HG02943 (cell line): ENCODE results near the gene RPL27A.
"Not testable (repeated sequence)": the region's sequence is repeated elsewhere in the genome, so short reads cannot be mapped to it uniquely, and the experiment has no call there.

Source experiments
- ATAC-seq: cut with Tn5 transposase; IDR thresholded peaks from one replicate; pipeline ENCODE4 v1.9.1; 2021; ENCODE audit warnings: mild to moderate bottlenecking, low read depth, moderate library complexity; ENCODE audit not compliant: unreplicated experiment

Gene RPL27A

GRCh38 chr11:8682303-8683114 is at the start of gene RPL27A, which contains the start of gene TRIM66:
Gene RPL27A, plus strand, starts transcription at chr11:8682792. Its CDS starts 22 bp downstream, at chr11:8682814.
Gene TRIM66, minus strand, starts transcription at chr11:8682665. Its CDS starts 10,391 bp downstream, at chr11:8672274.
- peak; percentile 93 for ATAC-seq

- ATAC-seq, result no peak
These were observed 48.1 kb upstream of the RPL27A start for GRCh38 chr11:8634498-8634897.

GRCh38 chr11:8636127-8636526 is 46.5 kb upstream of the RPL27A start:
- ATAC-seq, result no peak

GRCh38 chr11:8638300-8638699 is 44.3 kb upstream of the RPL27A start:
- ATAC-seq, result no peak

GRCh38 chr11:8639655-8640054 is 42.9 kb upstream of the RPL27A start:
- no peak for ATAC-seq

- no peak for ATAC-seq
These were observed 42.2 kb upstream of the RPL27A start for GRCh38 chr11:8640267-8640906.

GRCh38 chr11:8641332-8641731 is 41.3 kb upstream of the RPL27A start:
- ATAC-seq, result no peak

GRCh38 chr11:8642196-8642841 is 40.3 kb upstream of the RPL27A start:
- no peak for ATAC-seq

- ATAC-seq, result no peak
These were observed 35.7 kb upstream of the RPL27A start for GRCh38 chr11:8646873-8647272.

GRCh38 chr11:8649361-8649760 is 33.2 kb upstream of the RPL27A start:
- no peak for ATAC-seq

- no peak for ATAC-seq
These were observed 32.1 kb upstream of the RPL27A start for GRCh38 chr11:8650401-8650990.

GRCh38 chr11:8652140-8652539 is 30.5 kb upstream of the RPL27A start:
- no peak for ATAC-seq

- no peak for ATAC-seq
These were observed 28.1 kb upstream of the RPL27A start for GRCh38 chr11:8654503-8654902.

GRCh38 chr11:8656291-8656690 is 26.3 kb upstream of the RPL27A start:
- no peak for ATAC-seq

GRCh38 chr11:8658321-8659057 is 24.1 kb upstream of the RPL27A start:
- no peak for ATAC-seq

GRCh38 chr11:8661001-8661795 is 21.4 kb upstream of the RPL27A start:
- ATAC-seq, result no peak

GRCh38 chr11:8665222-8665621 is 17.4 kb upstream of the RPL27A start:
- no peak for ATAC-seq

- not testable (repeated sequence) for ATAC-seq
These were observed 12.5 kb upstream of the RPL27A start for GRCh38 chr11:8670081-8670480.

GRCh38 chr11:8671193-8671612 is 11.4 kb upstream of the RPL27A start:
- ATAC-seq, result no peak
